Endothelial cell (in vitro differentiated cells): ENCODE results near the gene MRNIP. TPM values are rescaled to one million over a fixed set of nuclear protein-coding genes. Genes with fewer than 3 reads are reported as not detected.

ENCODE experiments used
- DNase-seq: peaks from one replicate; pipeline ENCODE4 v3.0.0; 2021; ENCODE audit warnings: low spot score
- H3K27ac Mint-ChIP-seq: one replicate; pipeline ENCODE4 v1.8.0; 2021; ENCODE audit warnings: mixed read lengths, inconsistent platforms; ENCODE audit not compliant: unreplicated experiment
- H3K27me3 Mint-ChIP-seq: one replicate; pipeline ENCODE4 v1.8.0; 2021; ENCODE audit warnings: mild to moderate bottlenecking, moderate library complexity, mixed read lengths, inconsistent platforms; ENCODE audit not compliant: unreplicated experiment
- H3K36me3 Mint-ChIP-seq: one replicate; pipeline ENCODE4 v1.8.0; 2021; ENCODE audit warnings: mild to moderate bottlenecking, low read depth, mixed read lengths, inconsistent platforms; ENCODE audit not compliant: unreplicated experiment
- H3K4me1 Mint-ChIP-seq: one replicate; pipeline ENCODE4 v1.8.0; 2021; ENCODE audit warnings: mild to moderate bottlenecking, mixed read lengths, inconsistent platforms; ENCODE audit not compliant: unreplicated experiment
- H3K4me3 Mint-ChIP-seq: one replicate; pipeline ENCODE4 v1.8.0; 2021; ENCODE audit warnings: mild to moderate bottlenecking, mixed read lengths, inconsistent platforms; ENCODE audit not compliant: unreplicated experiment
- H3K9me3 Mint-ChIP-seq: one replicate; pipeline ENCODE4 v1.8.0; 2021; ENCODE audit warnings: mixed read lengths, inconsistent platforms; ENCODE audit not compliant: unreplicated experiment
- total RNA-seq: library from RNA; stranded (reverse); fragmentation: NEBNext Ultra II Directional; extraction: Animal tissue kit (Norgen Biotek cat#: 25700); gene quantifications from one replicate; pipeline ENCODE4 v1.2.1, GENCODE V29; 2021; ENCODE audit not compliant: unreplicated experiment
- TF ChIP-seq, protein P1 (sequence below): fragments of 200-600 bp; sonication (generic); IDR thresholded peaks from one replicate; pipeline ENCODE4 v1.5.0; 2021; ENCODE audit warnings: antibody characterized with exemption; ENCODE audit not compliant: unreplicated experiment

MRNIP gene
- total RNA-seq, 1 donor from 2014 or later, result 38.5 TPM

DNA sequence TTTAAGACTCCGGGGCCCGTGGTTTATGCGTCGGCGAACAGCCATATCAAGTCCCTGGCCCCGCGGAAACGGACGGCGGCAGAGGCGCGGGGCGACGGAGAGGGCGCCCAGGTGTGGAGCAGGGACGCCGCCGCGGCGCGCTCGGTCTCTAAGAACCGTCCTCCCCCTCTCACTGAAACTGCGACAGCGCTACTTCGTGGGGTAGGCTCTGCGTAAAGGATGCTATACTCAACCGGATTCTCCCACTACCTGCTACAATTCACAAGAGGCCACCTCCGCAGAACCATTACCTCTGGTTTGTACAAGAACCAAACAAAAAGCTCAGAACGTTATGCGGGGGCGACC lies 404 bp downstream of the MRNIP start:
- Mint-ChIP-seq H3K36me3 (peaks cover 13% of the 10 kb centered on the region), H3K27ac (no peak overlapping the region), H3K4me1 (peaks cover 17% of the 10 kb centered on the region), H3K4me3 (peak overlapping the region; percentile 96), H3K9me3 (no peaks in the 10 kb centered on the region), H3K27me3 (peaks cover 5% of the 10 kb centered on the region)
- TF ChIP-seq, protein P1, sequence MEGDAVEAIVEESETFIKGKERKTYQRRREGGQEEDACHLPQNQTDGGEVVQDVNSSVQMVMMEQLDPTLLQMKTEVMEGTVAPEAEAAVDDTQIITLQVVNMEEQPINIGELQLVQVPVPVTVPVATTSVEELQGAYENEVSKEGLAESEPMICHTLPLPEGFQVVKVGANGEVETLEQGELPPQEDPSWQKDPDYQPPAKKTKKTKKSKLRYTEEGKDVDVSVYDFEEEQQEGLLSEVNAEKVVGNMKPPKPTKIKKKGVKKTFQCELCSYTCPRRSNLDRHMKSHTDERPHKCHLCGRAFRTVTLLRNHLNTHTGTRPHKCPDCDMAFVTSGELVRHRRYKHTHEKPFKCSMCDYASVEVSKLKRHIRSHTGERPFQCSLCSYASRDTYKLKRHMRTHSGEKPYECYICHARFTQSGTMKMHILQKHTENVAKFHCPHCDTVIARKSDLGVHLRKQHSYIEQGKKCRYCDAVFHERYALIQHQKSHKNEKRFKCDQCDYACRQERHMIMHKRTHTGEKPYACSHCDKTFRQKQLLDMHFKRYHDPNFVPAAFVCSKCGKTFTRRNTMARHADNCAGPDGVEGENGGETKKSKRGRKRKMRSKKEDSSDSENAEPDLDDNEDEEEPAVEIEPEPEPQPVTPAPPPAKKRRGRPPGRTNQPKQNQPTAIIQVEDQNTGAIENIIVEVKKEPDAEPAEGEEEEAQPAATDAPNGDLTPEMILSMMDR, result no peak
- peak; percentile 18 for DNase-seq

DNA sequence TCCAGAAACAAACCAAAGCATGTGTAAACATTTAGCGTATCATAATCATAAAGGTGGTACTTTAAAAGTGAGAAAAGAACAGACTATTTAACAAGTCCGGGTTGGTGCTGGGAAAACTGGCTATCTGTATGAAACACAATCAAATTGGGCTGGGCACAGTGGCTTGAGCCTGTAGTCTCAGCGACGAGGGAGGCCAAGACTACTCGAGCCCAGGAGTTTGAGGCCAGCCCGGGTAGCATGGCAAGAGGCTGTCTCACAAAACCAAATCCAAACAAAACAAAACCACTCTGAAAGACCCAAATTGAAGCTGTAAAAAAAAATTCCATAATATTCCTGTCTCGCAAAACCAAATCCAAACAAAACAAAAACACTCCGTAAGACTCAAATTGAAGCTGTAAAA lies 4.3 kb downstream of the MRNIP start:
- H3K9me3 Mint-ChIP-seq, result no peaks in the 10 kb centered on the region
- peaks cover 12% of the 10 kb centered on the region for H3K4me1 Mint-ChIP-seq
- H3K27me3 Mint-ChIP-seq, result peaks cover 5% of the 10 kb centered on the region
- H3K27ac Mint-ChIP-seq, result no peak overlapping the region
- no peak for DNase-seq
- H3K36me3 Mint-ChIP-seq, result peaks cover 22% of the 10 kb centered on the region
- H3K4me3 Mint-ChIP-seq, result no peak overlapping the region
- TF ChIP-seq, protein P1, result no peak

DNA sequence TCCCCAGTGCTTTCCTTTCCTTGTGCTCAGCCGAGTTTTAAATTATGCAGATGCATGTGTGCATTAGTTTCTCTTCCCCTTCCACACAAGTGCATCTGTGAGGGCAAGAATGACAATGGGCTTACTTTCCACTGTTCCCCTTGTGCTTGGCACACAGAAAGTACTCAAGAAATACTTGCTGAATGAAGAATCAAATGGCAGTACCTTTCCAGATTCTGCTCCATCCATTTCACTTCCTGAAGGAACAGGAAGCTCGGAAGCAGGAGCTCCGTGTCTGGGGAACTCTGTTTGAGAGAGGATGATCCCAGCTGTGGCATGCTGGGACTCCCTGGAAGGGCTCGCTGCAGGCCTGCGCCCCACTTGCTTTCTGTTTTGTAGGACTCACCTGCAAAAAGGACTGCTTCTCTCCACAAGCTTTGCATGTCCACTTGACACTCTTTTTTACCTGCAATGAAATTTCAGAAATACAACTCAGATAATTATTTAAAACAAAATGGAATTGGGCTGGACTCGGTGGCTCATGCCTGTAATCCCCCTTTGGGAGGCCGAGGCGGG lies 5.5 kb downstream of the MRNIP start:
- TF ChIP-seq, protein P1, result no peak
- peaks cover 22% of the 10 kb centered on the region for H3K36me3 Mint-ChIP-seq
- no peak overlapping the region for H3K27ac Mint-ChIP-seq

DNA sequence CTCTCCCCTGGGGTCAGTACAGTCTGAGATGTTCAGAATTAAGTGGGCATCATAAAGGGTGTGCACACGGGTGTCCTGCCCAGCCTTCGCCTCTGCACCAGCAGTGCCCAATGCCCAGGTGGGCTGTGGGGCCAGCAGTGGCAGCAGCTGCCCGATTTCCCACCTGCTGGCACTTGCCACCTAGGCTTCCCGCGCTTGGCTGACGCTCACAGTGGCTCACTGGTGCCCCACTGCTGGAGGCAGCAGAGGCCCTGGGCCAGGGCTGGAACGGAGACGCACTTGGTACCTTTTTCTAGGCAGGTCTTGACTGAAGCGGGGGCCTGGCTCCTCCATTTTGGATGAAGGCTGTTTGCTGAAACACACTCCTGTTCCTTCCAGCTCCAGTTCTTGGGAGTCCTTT lies 17.0 kb downstream of the MRNIP start:
- no peaks in the 10 kb centered on the region for H3K4me1 Mint-ChIP-seq
- H3K27me3 Mint-ChIP-seq, result peaks cover 6% of the 10 kb centered on the region
- H3K27ac Mint-ChIP-seq, result no peak overlapping the region
- no peak for DNase-seq
- H3K9me3 Mint-ChIP-seq, result peaks cover 5% of the 10 kb centered on the region
- TF ChIP-seq, protein P1, result no peak
- H3K36me3 Mint-ChIP-seq, result peaks cover 57% of the 10 kb centered on the region
- no peak overlapping the region for H3K4me3 Mint-ChIP-seq

More for the DNA sequence above, 5.5 kb downstream of the MRNIP start:
- Mint-ChIP-seq H3K27me3 (peaks cover 3% of the 10 kb centered on the region), H3K4me1 (peaks cover 10% of the 10 kb centered on the region), H3K4me3 (peak overlapping the region; percentile 0), H3K9me3 (no peaks in the 10 kb centered on the region)
- DNase-seq, result no peak

DNA sequence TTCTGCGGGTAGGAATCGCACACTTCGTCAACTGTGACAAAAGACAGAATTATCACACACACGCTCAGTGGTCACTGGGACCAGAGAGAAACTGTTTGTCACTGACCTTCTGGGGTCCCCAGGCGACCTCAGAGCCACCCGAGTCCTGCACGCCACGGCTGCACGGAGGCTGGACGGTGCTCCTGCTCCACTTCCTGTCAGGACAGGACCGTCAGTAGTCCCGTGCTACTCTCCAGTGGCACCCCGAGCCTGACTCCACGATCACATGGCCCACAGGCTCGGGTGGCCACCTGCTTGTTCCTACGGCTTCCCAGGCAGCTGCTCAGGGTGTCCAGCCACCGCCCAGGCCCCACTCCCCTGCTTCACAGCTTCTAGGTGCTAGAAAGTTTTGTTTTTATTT lies 17.9 kb downstream of the MRNIP start:
- Mint-ChIP-seq H3K9me3 (peaks cover 5% of the 10 kb centered on the region), H3K36me3 (peaks cover 57% of the 10 kb centered on the region)

More for the DNA sequence above, 17.9 kb downstream of the MRNIP start:
- H3K27ac Mint-ChIP-seq, result no peak overlapping the region
- no peaks in the 10 kb centered on the region for H3K4me1 Mint-ChIP-seq
- TF ChIP-seq, protein P1, result no peak
- DNase-seq, result no peak
- H3K27me3 Mint-ChIP-seq, result peaks cover 13% of the 10 kb centered on the region
- no peak overlapping the region for H3K4me3 Mint-ChIP-seq
